K562 (cell line): ENCODE measurements around the gene GPX1. TPM values are rescaled to one million over a fixed set of nuclear protein-coding genes. Genes with fewer than 3 reads are reported as not detected.
A peak's percentile ranks its signal among the peaks of the same experiment; 100 is the strongest.
"Not testable (repeated sequence)": the region's sequence is repeated elsewhere in the genome, so short reads cannot be mapped to it uniquely, and the experiment has no call there.

Experiments used
- ATAC-seq: fragments of 200-7000 bp; cut with Tn5 transposase; 3 replicates; pipeline ENCODE4 v1.9.1; 2020; ENCODE audit warnings: moderate library complexity
- BruUV-seq: library from RNA; stranded (reverse); fragments of 400-500 nt; replicated peaks from 2 replicates; lab custom pipeline; 2021; lab: Mats Ljungman, UMichigan
- CTCF ChIA-PET: fragments of 300-600 bp; formaldehyde crosslinking; extraction: SDS; loops from one replicate; lab custom pipeline; 2021; ENCODE audit warnings: low intra/inter-chr PET ratio; lab: Yijun Ruan, JAX
- POLR2A ChIA-PET: fragments of 300-600, 350-650 bp; sonication (Branson Sonifier 250); formaldehyde crosslinking; extraction: SDS; loops from one replicate; lab custom pipeline; 2021; ENCODE audit warnings: antibody characterized with exemption, inconsistent platforms; lab: Yijun Ruan, JAX
- DNase-seq, 4 experiments: peaks; one replicate each; pipeline versions ENCODE4 v3.0.0 to v3.0.0-alpha.2; 2011 to 2018; ENCODE audit warnings: low spot score in 3 of 4, mixed read lengths in 3 of 4; ENCODE audit errors: extremely low read depth in 1 of 4
- FAIRE-seq: peaks from 2 replicates; lab custom pipeline; 2011; peaks lifted over from hg19 to GRCh38; lab: Jason Lieb, UNC
- H2AFZ ChIP-seq: 2 replicates; pipeline ENCODE4 v1.6.0; 2011; ENCODE audit warnings: low read depth, low read length, control low read depth, inconsistent platforms
- H3K27ac ChIP-seq: fragments of 200-600 bp; 3 replicates; pipeline ENCODE4 v1.8.0; 2011; ENCODE audit warnings: low read depth, mild to moderate bottlenecking, control low read depth, inconsistent platforms, low read length, moderate library complexity, mixed read lengths; ENCODE audit errors: extremely low read depth
- H3K27me3 ChIP-seq, 2 experiments: fragments of 300-600 bp in 1 of 2; 2 replicates in 1 of 2; 3 replicates in 1 of 2; pipeline versions ENCODE4 v1.6.0 to v1.8.0; 2011; ENCODE audit warnings: inconsistent platforms in 2 of 2, low read length in 2 of 2, mild to moderate bottlenecking in 1 of 2, mixed read lengths in 1 of 2, moderate library complexity in 1 of 2; ENCODE audit not compliant: control insufficient read depth in 2 of 2, insufficient read depth in 2 of 2
- H3K36me3 ChIP-seq: fragments of 300-600 bp; 3 replicates; pipeline ENCODE4 v1.8.0; 2011; ENCODE audit warnings: mild to moderate bottlenecking, low read length, inconsistent platforms; ENCODE audit not compliant: control insufficient read depth, insufficient read depth
- H3K4me1 ChIP-seq, 2 experiments: fragments of 200-600 bp in 1 of 2; replicated peaks in 1 of 2; 2 replicates in 1 of 2; 3 replicates in 1 of 2; pipeline versions ENCODE4 v1.5.1 to v1.8.0; 2011; ENCODE audit warnings: inconsistent platforms in 2 of 2, low read length in 2 of 2, mild to moderate bottlenecking in 1 of 2, mixed read lengths in 1 of 2, moderate library complexity in 1 of 2; ENCODE audit not compliant: control insufficient read depth in 2 of 2, insufficient read depth in 2 of 2
- H3K4me2 ChIP-seq: 2 replicates; pipeline ENCODE4 v1.6.1; 2011; ENCODE audit warnings: low read length, control low read depth, inconsistent platforms, mixed read lengths; ENCODE audit not compliant: insufficient read depth
- H3K4me3 ChIP-seq: fragments of 200-600 bp; sonication (generic), shearing (Covaris generic); 2 replicates; pipeline ENCODE4 v1.5.1; 2016; ENCODE audit warnings: control low read depth, inconsistent platforms
- H3K79me2 ChIP-seq: fragments of 200-600 bp; 3 replicates; pipeline ENCODE4 v1.8.0; 2011; ENCODE audit warnings: low read length, inconsistent platforms; ENCODE audit not compliant: control insufficient read depth, insufficient read depth
- H3K9ac ChIP-seq, 2 experiments: 2 replicates each; pipeline versions ENCODE4 v1.6.0 to v1.6.1; 2011; ENCODE audit warnings: low read depth in 2 of 2, low read length in 2 of 2, control low read depth in 1 of 2, inconsistent platforms in 1 of 2, mild to moderate bottlenecking in 1 of 2, mixed read lengths in 1 of 2; ENCODE audit not compliant: insufficient read depth in 1 of 2
- H3K9me1 ChIP-seq: one replicate; pipeline ENCODE4 v1.6.0; 2011; ENCODE audit warnings: inconsistent platforms, mild to moderate bottlenecking, low read length, moderate library complexity; ENCODE audit not compliant: control insufficient read depth, insufficient read depth
- H3K9me3 ChIP-seq: replicated peaks from 2 replicates; pipeline ENCODE4 v1.5.1; 2011; ENCODE audit warnings: low read depth, low read length, inconsistent platforms; ENCODE audit not compliant: control insufficient read depth, insufficient read depth
- H4K20me1 ChIP-seq: replicated peaks from 2 replicates; pipeline ENCODE4 v1.6.1; 2011; ENCODE audit warnings: low read length, inconsistent platforms, mixed read lengths; ENCODE audit not compliant: control insufficient read depth, insufficient read depth
- ATF7 ChIP-seq: fragments of 450-650 bp; IDR thresholded peaks from 2 replicates; pipeline ENCODE4 v1.7.1; 2014; ENCODE audit warnings: mild to moderate bottlenecking, moderate library complexity
- BCOR ChIP-seq: fragments of 450-650 bp; IDR thresholded peaks from 2 replicates; pipeline ENCODE4 v1.6.1; 2016
- ZNF184 ChIP-seq: sonication (generic); formaldehyde crosslinking; IDR thresholded peaks from 2 replicates; pipeline ENCODE4 v1.5.0; 2020; ENCODE audit warnings: missing genetic modification reagents
- ZNF280A ChIP-seq: fragments of 450-650 bp; IDR thresholded peaks from 2 replicates; pipeline ENCODE4 v1.6.1; 2018; ENCODE audit warnings: mild to moderate bottlenecking, low read depth; ENCODE audit not compliant: partially characterized antibody
- ZNF384 ChIP-seq: IDR thresholded peaks from 2 replicates; pipeline ENCODE4 v1.6.1; 2012; ENCODE audit warnings: low read depth, low read length, improper control_type of control experiment
- ZNF766 ChIP-seq: fragments of 200-800 bp; sonication (Bioruptor generic); conservative IDR thresholded peaks from 2 replicates; pipeline ENCODE4 v1.6.1; 2016; ENCODE audit warnings: missing genetic modification characterization, missing compliant biosample characterization
- WGBS: fragments of 100-300 bp; shearing (Covaris generic); methylation state at CpG from one replicate; pipeline ENCODE4 v1.1.6; 2016; ENCODE audit warnings: low coverage, mixed read lengths; ENCODE audit not compliant: insufficient coverage; ENCODE audit errors: missing lambda C conversion rate; 5-methylcytosine and 5-hydroxymethylcytosine counted together
- in situ Hi-C: fragments of 300-500 bp; cut with MboI; formaldehyde crosslinking; loops from 4 replicates; pipeline ENCODE4 v1.15.0; 2018; ENCODE audit warnings: inconsistent platforms, mixed read lengths
- intact Hi-C: fragments of 100-400 bp; cut with micrococcal nuclease; formaldehyde crosslinking; loops from 2 replicates; pipeline ENCODE4 v1.14.2; 2022
- polyA plus RNA-seq, 8 experiments: library from polyadenylated mRNA; depleted of rRNA in 4 of 8; stranded (reverse) in 5 of 8; unstranded in 3 of 8; fragments of >200 nt; fragmentation: Nextera tagmentation in 2 of 8; fragmentation: Illumina TruSeq in 1 of 8; extraction: Ambion mirVana in 2 of 8; extraction: Trizol in 1 of 8; gene quantifications; 2 replicates each; pipeline versions ENCODE4 v1.2.1 to v1.2.3, GENCODE V29; 2011 to 2014; ENCODE audit warnings: inconsistent platforms in 1 of 8, missing spikeins in 1 of 8
- total RNA-seq, 7 experiments: library from RNA; depleted of rRNA in 6 of 7; stranded (reverse); fragments of >200 nt in 6 of 7; fragmentation: Illumina TruSeq in 2 of 7; extraction: Trizol in 2 of 7; gene quantifications; 2 replicates each; pipeline versions ENCODE4 v1.2.1 to v1.2.3, GENCODE V29; 2011 to 2021; ENCODE audit warnings: low replicate concordance in 1 of 7

The GPX1 gene
- total and polyA plus RNA-seq, 9 of the 15 experiments (the other 6 are each of a cell fraction or from before 2014, with no cell fraction given) = 0.08 to 1.3 (median 0.21) TPM; not detected in 5

DNA sequence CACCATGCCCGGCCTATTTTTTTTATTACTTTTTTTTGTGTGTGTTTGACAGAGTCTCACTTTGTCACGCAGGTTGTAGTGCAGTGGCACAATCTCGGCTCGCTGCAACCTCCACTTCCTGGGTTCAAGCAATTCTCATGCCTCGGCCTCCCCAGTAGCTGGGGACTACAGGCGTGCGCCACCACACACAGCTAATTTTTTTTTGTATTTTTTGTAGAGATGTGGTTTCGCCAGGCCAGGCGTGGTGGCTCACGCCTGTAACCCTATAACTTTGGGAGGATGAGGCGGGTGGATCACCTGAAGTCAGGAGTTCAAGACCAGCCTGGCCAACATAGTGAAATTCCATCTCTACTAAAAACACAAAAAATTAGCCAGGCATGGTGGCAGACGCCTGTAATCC lies 9.8 kb downstream of the GPX1 start:
- BruUV-seq, H3K27ac ChIP-seq, DNase-seq, ATAC-seq, CTCF ChIA-PET, H4K20me1 ChIP-seq, FAIRE-seq, H3K27me3 ChIP-seq, H3K9ac ChIP-seq, H3K4me3 ChIP-seq, in situ Hi-C loops, H3K9me3 ChIP-seq, H2AFZ ChIP-seq, H3K79me2 ChIP-seq, H3K9me1 ChIP-seq, H3K4me2 ChIP-seq, H3K36me3 ChIP-seq, intact Hi-C loops: not testable (repeated sequence)
- POLR2A ChIA-PET = interaction anchor here (0.7 to 1.2 kb wide), 4 partner anchors 8 to 757 kb away, joined by 3 to 4 read pairs (median 4); partner anchors contain the start of genes RHOA, TCTA and USP4
- WGBS = 93% methylated on average over 5 of the region's 12 CpGs
- TF ChIP-seq BCOR = peak; percentile 64; the same call in 1 of the 2 replicates
- H3K4me1 ChIP-seq = peaks cover 23 to 30% of the 10 kb centered on the region in 2 experiments

DNA sequence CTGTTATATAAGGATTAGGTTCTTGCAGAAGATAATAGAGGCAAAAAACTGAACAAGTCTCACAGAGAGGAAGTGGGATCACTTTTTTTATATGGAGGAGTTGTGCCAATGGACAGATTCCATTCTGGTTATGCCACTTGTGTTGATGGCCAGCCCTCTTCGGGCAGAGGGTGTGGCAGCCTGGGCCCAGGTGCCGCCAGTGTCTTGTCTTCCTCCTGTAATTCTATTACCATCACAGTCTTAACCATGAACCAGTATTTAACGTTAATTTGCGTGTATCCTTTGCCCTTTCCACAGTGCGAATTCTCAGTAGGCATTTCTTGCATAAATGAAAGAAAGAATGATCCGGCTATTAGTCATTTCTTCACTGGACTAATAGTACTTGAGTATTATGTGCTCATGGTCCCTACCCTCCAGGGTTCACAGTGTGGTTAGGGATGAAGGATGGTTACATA lies 11.3 kb downstream of the GPX1 start:
- ChIA-PET CTCF (no interaction called here), POLR2A (interaction anchor here (0.7 kb wide), 1 partner anchor 28 kb away, joined by 3 read pairs; no protein-coding TSS in a partner anchor)
- no peaks in the 10 kb centered on the region for H3K79me2 ChIP-seq
- no peaks in the 10 kb centered on the region for H3K36me3 ChIP-seq
- H3K4me2 ChIP-seq = no peak overlapping the region
- FAIRE-seq (no peak), DNase-seq (no peak), ATAC-seq (no peak)
- H3K9me3 ChIP-seq = no peaks in the 10 kb centered on the region
- H3K4me1 ChIP-seq = peaks cover 23 to 26% of the 10 kb centered on the region in 2 experiments
- BruUV-seq = no TSS peak
- TF ChIP-seq ZNF766 (CRISPR knock-in tag) (no peak), ZNF184 (CRISPR knock-in tag) (no peak), ATF7 (no peak), ZNF280A (no peak), ZNF384 (no peak)
- H4K20me1 ChIP-seq = no peaks in the 10 kb centered on the region
- H3K27me3 ChIP-seq = no peaks in the 10 kb centered on the region
- peaks cover 3% of the 10 kb centered on the region for H3K9me1 ChIP-seq
- intact Hi-C loops (no loop called here), in situ Hi-C loops (no loop called here)
- no peak overlapping the region for H3K4me3 ChIP-seq
- H2AFZ ChIP-seq = no peak overlapping the region
- no peak overlapping the region for H3K9ac ChIP-seq
- 81% methylated on average over 6 of the region's 6 CpGs for WGBS
- H3K27ac ChIP-seq = no peak overlapping the region
